Mesothelial cell of epicardium (in vitro differentiated cells): ENCODE results near the gene MAGI1. TPM values are rescaled to one million over a fixed set of nuclear protein-coding genes. Genes with fewer than 3 reads are reported as not detected.
A peak's percentile ranks its signal among the peaks of the same experiment; 100 is the strongest.

ENCODE experiments used
- DNase-seq, 2 experiments: peaks; one replicate each; pipeline ENCODE4 v3.0.0; 2021; ENCODE audit warnings: low spot score in 2 of 2; ENCODE audit not compliant: unreplicated experiment in 2 of 2
- H3K27ac Mint-ChIP-seq: 2 replicates; pipeline ENCODE4 v1.8.0; 2021; ENCODE audit warnings: mixed read lengths
- H3K27me3 Mint-ChIP-seq: 2 replicates; pipeline ENCODE4 v1.8.0; 2021; ENCODE audit warnings: low read depth, mixed read lengths
- H3K36me3 Mint-ChIP-seq: 2 replicates; pipeline ENCODE4 v1.8.0; 2021; ENCODE audit warnings: mixed read lengths
- H3K4me1 Mint-ChIP-seq: 2 replicates; pipeline ENCODE4 v1.8.0; 2021; ENCODE audit warnings: mixed read lengths
- H3K4me3 Mint-ChIP-seq: 2 replicates; pipeline ENCODE4 v1.8.0; 2021; ENCODE audit warnings: mild to moderate bottlenecking, moderate library complexity, mixed read lengths
- H3K9me3 Mint-ChIP-seq: 2 replicates; pipeline ENCODE4 v1.8.0; 2021; ENCODE audit warnings: mixed read lengths
- total RNA-seq: library from RNA; stranded (reverse); gene quantifications from 3 replicates; pipeline ENCODE4 v1.2.1, GENCODE V29; 2021
- TF ChIP-seq, protein P1 (sequence below): fragments of 200-600 bp; sonication (generic); IDR thresholded peaks from one replicate; pipeline ENCODE4 v1.5.0; 2021; ENCODE audit warnings: antibody characterized with exemption; ENCODE audit not compliant: unreplicated experiment

MAGI1 gene
- total RNA-seq, 1 donor from 2014 or later: 65.6 TPM

DNA sequence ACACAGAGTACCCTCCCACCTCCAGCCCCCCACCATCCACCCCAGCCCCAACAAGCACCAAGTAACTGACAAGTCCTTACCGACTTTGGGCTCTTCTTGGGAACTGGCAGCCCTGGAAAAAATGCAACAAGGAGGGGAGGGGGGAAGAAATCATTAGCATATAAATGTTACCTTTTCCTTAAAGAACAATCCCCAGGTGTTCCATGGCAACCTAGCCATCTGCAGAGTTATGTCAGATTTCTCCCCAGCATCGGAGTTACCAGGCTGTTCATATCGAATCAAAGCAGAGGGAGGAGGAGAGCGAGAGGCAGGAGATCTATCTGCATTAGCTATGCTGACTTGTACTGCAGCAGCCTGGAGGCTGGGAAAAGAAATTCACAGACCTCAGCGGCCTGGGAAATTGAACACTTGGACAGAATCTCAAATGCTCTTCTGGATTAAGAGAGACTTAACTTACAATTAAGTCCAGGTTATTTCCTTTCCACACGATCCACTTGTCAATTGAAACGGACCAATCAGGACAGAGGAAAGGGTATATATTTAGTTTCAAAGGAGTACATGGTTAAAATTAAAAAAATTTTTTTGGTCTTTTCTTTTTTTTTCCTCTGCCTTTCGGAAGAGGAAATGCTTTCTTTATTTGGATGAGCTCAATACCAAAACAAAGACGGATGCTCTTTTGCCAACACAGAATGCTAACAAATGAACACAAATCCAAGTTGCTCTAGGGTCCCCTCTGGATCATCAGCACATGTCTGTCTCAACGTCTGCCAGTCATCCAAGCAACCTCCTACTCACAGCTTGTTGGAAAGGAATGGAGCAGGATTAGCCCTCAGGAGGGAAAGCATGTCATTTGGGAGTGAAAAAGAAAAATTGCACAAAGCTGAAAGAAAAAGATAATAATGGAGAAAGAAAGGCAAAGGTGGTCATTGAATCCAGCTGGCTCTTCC is 637.1 kb downstream of the MAGI1 start:
- peak overlapping the region; percentile 26 for H3K4me3 Mint-ChIP-seq

DNA sequence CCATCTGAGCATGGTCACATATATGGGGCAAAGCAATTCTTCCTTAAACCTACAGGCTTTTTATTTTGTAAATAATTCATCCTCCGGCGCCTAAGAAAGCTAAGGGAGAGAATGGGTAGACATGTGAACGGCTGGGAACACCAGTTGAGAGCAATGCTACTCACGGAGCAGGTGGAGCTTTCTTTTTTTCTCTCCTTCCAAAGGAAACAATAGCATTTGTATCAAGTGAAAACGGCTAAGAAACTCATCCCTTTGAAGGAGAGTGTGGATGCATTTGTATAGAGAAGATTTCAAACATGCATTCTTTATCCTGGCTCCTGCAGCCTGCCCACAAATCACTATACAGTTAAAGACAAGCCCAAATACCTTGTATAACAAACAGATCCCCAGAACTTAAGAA is 637.8 kb downstream of the MAGI1 start:
- DNase-seq: no peak
- Mint-ChIP-seq H3K36me3 (no peaks in the 10 kb centered on the region), H3K4me3 (no peak overlapping the region), H3K27me3 (no peaks in the 10 kb centered on the region), H3K27ac (no peak overlapping the region), H3K4me1 (peaks cover 22% of the 10 kb centered on the region), H3K9me3 (no peaks in the 10 kb centered on the region)
- TF ChIP-seq, protein P1, sequence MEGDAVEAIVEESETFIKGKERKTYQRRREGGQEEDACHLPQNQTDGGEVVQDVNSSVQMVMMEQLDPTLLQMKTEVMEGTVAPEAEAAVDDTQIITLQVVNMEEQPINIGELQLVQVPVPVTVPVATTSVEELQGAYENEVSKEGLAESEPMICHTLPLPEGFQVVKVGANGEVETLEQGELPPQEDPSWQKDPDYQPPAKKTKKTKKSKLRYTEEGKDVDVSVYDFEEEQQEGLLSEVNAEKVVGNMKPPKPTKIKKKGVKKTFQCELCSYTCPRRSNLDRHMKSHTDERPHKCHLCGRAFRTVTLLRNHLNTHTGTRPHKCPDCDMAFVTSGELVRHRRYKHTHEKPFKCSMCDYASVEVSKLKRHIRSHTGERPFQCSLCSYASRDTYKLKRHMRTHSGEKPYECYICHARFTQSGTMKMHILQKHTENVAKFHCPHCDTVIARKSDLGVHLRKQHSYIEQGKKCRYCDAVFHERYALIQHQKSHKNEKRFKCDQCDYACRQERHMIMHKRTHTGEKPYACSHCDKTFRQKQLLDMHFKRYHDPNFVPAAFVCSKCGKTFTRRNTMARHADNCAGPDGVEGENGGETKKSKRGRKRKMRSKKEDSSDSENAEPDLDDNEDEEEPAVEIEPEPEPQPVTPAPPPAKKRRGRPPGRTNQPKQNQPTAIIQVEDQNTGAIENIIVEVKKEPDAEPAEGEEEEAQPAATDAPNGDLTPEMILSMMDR: no peak

More for the DNA sequence above, 637.1 kb downstream of the MAGI1 start:
- Mint-ChIP-seq H3K36me3 (no peaks in the 10 kb centered on the region), H3K9me3 (no peaks in the 10 kb centered on the region), H3K4me1 (peaks cover 22% of the 10 kb centered on the region), H3K27me3 (no peaks in the 10 kb centered on the region), H3K27ac (no peak overlapping the region)
- DNase-seq: peak in 1 of 2 experiments; percentile 47
- TF ChIP-seq, protein P1: no peak

DNA sequence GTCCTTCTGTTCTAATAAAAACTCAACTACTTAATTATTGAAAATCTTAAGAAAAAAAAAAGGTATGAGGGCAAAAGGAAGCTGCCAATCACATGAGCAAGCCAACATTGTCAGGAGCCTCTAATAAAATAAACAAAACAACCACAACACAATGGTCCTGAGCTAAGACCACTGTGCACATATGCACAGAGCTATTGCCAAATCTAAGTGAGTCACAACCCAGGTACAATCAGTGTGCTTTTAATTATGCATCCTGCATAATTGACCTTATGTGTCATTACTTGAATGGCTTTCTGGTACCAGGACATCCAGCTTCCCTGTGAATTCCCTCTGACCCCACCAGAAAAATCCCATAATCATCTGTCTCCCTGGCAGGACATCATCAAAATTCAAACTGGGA is 639.8 kb downstream of the MAGI1 start:
- no peak for DNase-seq
- Mint-ChIP-seq H3K4me3 (no peak overlapping the region), H3K27ac (no peak overlapping the region), H3K4me1 (peaks cover 22% of the 10 kb centered on the region), H3K36me3 (no peaks in the 10 kb centered on the region), H3K9me3 (no peaks in the 10 kb centered on the region), H3K27me3 (no peaks in the 10 kb centered on the region)
- TF ChIP-seq, protein P1: no peak

DNA sequence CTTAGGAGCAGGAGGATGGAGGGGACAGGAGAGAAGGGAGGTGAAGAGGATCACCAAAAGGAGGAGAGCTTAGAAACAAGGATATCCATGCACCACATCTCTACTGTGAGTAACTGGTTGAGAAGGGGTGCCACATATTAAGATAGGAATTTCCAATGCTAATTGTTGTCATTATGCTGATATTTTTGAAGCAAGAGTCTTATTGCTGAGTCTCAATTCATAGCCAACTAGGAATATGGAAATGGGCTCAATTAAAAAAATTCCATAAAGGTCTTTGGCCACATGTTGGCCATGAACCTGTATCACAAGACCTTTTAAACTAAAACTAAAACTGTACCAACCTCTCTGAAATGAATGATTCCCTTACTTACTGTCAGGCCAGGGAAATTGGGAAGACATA is 642.6 kb downstream of the MAGI1 start:
- DNase-seq: no peak
- H3K36me3 Mint-ChIP-seq: peaks cover 6% of the 10 kb centered on the region
- TF ChIP-seq, protein P1: no peak
- H3K4me1 Mint-ChIP-seq: peaks cover 8% of the 10 kb centered on the region
- H3K27me3 Mint-ChIP-seq: no peaks in the 10 kb centered on the region
- H3K9me3 Mint-ChIP-seq: no peaks in the 10 kb centered on the region
- no peak overlapping the region for H3K27ac Mint-ChIP-seq
- no peak overlapping the region for H3K4me3 Mint-ChIP-seq

DNA sequence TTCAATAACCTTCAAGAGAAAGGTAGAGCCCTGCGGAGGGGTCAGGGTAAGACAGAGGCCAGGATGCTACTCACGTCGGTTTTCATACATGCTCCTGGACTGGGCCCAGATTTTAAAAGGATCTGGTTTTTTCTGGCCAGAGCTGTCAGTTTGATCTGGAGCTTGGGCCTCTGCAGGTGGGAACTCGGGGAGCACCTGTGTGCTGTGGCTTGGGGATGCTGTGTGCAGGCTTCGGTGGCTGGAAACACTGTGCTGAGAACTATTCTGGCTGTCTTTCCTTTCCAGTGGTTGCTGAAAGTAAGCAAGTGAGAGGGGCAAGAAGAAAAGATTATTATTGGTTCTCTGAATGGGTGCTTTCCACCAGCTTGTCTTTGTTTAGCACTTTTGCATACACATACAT is 647.6 kb downstream of the MAGI1 start:
- DNase-seq: no peak
- Mint-ChIP-seq H3K9me3 (no peaks in the 10 kb centered on the region), H3K36me3 (peaks cover 16% of the 10 kb centered on the region), H3K27ac (no peak overlapping the region), H3K27me3 (no peaks in the 10 kb centered on the region), H3K4me1 (peaks cover 6% of the 10 kb centered on the region), H3K4me3 (no peak overlapping the region)
- TF ChIP-seq, protein P1: no peak
